Stimulated activated naive CD8-positive, alpha-beta T cell treated with anti-CD3 and anti-CD28 coated beads, Interleukin-15, Interleukin-2, amounts not matched to agents 100 U/mL and 50 U/mL, for 24 hours (primary cell): ENCODE results near the gene TLK2.
A peak's percentile ranks its signal among the peaks of the same experiment; 100 is the strongest.
"Not testable (repeated sequence)": the region's sequence is repeated elsewhere in the genome, so short reads cannot be mapped to it uniquely, and the experiment has no call there.

Experiments
- ATAC-seq: fragments of 150-1000 bp; cut with Tn5 transposase; one replicate; pipeline ENCODE4 v1.10.0; 2021
- DNase-seq: peaks from one replicate; pipeline ENCODE4 v3.0.0; 2021

Gene TLK2

DNA sequence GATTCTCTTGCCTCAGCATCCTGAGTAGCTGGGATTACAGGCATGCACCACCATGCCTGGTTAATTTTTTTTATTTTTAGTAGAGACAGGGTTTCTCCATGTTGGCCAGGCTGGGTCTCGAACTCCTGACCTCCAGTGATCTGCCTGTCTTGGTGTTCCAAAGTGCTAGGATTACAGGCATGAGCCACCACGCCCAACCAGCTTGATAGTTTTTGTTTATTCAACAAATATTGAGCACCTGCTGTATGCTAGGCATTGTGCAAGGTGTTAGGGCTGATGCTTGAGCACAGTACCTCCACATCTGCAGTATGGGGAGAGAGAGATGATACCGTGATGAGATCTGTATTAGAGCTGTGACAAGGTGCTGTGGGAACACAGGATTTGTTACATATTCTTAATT is 3.9 kb downstream of the TLK2 start:
- ATAC-seq, DNase-seq: not testable (repeated sequence)

- ATAC-seq, DNase-seq: not testable (repeated sequence)
These were observed 12.4 kb downstream of the TLK2 start for GRCh38 chr17:62490990-62491389.

- not testable (repeated sequence) for ATAC-seq, DNase-seq
These were observed 14.5 kb downstream of the TLK2 start for GRCh38 chr17:62493049-62493655.

GRCh38 chr17:62494073-62494472 is 15.4 kb downstream of the TLK2 start:
- not testable (repeated sequence) for ATAC-seq, DNase-seq

- DNase-seq, ATAC-seq: not testable (repeated sequence)
These were observed 17.7 kb downstream of the TLK2 start for GRCh38 chr17:62496344-62496743.

- ATAC-seq, DNase-seq: not testable (repeated sequence)
These were observed 20.2 kb downstream of the TLK2 start for GRCh38 chr17:62498796-62499195.

GRCh38 chr17:62500463-62500862 is 21.8 kb downstream of the TLK2 start:
- not testable (repeated sequence) for ATAC-seq, DNase-seq

DNA sequence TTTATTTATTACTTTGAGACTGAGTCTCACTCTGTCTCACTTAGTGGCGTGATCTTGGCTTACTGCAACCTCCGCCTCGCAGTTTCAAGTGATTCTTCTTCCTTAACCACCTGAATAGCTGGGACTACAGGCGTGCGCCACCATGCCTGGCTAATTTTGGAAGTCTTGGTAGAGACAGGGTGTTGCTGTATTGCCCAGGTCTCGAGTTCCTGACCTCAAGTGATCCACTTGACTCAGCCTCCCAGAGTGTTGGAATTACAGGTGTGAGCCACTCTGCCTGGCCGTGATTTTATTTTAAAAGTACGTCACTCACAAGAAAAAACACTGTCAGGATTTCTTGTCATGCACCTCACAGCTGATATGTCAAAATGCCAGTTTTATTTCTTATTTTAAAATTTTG is 26.2 kb downstream of the TLK2 start:
- not testable (repeated sequence) for DNase-seq, ATAC-seq

DNA sequence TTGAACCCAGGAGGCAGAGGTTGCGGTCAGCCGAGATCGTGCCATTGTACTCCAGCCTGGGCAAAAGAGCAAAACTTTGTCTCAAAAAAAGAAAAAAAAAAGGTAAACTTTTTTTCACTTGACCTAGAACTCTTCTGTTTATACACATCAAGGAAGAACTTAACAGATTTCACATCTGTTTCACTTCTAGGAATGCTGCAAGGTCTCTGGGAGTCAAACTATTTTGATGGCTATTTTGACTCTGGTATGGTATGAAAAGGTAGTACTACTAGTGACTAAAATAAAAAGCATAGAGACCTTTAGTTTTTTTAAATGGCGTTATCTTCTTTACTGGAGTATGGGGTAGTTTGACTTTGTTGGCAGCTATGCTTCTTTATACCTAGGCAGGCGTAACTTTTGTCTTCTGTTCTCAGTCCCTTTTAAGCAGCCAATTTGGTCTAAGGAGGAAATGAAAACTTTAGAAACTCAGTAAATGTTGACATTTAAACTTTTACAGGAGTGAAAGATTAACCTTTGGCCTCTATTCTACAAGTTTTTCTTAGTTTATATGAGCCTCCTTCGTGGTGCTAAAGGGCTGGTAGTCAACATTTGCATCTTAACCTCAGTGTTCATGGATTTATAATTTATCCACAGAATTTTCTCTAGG is 28.7 kb downstream of the TLK2 start:
- peak; percentile 46 for ATAC-seq
- DNase-seq, result not testable (repeated sequence)

GRCh38 chr17:62510247-62510819 is 31.7 kb downstream of the TLK2 start:
- DNase-seq, ATAC-seq: not testable (repeated sequence)

DNA sequence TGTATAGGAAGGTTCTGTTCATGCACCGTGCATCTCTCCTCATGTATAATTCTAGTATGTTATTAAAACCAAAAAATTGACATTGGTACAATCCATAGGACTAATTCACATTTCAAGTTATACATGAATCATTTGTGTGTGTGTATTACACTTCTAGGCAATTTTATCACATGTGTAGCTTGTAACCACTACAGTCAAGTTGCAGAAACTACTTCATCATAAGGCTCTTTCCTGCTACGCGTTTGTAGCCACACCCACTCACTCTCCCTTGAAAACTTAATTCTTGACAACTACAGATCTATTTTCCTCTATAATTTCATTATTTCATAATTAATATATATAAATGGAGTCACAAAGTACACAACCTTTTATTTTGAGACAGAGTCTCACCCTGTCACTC is 32.4 kb downstream of the TLK2 start:
- not testable (repeated sequence) for DNase-seq, ATAC-seq

GRCh38 chr17:62516376-62516775 is 37.8 kb downstream of the TLK2 start:
- ATAC-seq, DNase-seq: not testable (repeated sequence)

DNA sequence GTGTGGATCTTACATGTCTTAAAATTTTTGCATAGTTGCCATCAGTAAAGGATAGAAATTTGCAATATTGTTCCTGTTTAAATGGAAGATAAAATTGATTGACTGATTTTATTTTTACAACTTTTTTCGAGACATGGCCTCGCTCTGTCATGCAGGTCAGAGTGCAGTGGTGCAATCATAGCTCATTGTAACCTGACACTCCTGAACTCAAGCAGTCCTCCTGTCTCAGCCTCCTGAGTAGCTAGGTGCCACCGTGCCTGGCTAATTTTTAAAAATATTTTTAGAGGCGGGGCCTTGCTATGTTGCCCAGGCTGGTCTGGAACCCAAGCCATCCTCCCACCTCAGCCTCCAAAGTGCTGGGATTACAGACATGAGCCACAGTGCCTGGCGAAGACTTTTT is 42.7 kb downstream of the TLK2 start:
- ATAC-seq, DNase-seq: not testable (repeated sequence)

- not testable (repeated sequence) for DNase-seq, ATAC-seq
These were observed 45.5 kb downstream of the TLK2 start for GRCh38 chr17:62524077-62524476.

DNA sequence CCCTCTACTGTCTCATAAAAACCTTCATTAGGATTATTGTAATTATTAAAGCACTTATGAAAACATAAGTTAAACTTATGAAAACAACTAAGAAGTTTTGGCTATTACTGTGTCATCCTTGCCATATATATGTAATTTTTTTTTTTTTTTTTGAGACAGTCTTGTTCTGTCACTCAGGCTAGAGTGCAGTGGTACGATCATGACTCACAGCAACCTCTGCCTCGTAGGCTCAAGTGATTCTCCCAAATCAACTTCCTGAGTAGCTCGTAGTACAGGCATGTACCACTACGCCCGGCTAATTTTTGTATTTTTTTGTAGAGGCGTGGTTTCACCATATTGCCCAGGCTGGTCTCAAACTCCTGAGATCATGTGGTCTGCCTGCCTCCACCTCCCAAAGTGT is 46.7 kb downstream of the TLK2 start:
- not testable (repeated sequence) for DNase-seq, ATAC-seq

GRCh38 chr17:62530936-62531335 is 52.3 kb downstream of the TLK2 start:
- not testable (repeated sequence) for DNase-seq, ATAC-seq

GRCh38 chr17:62536557-62536956 is 57.9 kb downstream of the TLK2 start:
- not testable (repeated sequence) for DNase-seq, ATAC-seq

GRCh38 chr17:62541073-62541472 is 62.4 kb downstream of the TLK2 start:
- DNase-seq, ATAC-seq: not testable (repeated sequence)

- DNase-seq, ATAC-seq: not testable (repeated sequence)
These were observed 64.7 kb downstream of the TLK2 start for GRCh38 chr17:62543278-62543775.

DNA sequence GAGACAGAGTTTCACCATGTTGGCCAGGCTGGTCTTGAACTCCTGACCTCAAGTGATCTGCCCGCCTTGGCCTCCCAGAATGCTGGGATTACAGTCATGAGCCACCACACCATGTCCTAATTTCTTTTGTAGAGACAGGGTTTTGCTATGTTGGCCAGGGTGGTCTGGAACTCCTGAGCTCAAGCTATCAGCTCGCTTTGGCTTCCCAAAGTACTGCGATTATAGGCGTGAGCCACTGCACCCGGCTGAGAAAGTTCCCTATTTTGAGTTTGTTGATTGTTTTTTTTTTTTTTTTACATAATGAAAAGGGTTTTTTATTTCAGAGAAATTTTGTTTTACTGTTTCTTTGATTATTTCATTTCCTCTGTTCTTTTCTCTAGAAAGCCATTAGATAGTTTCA is 67.4 kb downstream of the TLK2 start:
- not testable (repeated sequence) for DNase-seq, ATAC-seq

GRCh38 chr17:62552851-62553659 is 74.4 kb downstream of the TLK2 start:
- DNase-seq (peak; percentile 23), ATAC-seq (peak; percentile 86)

DNA sequence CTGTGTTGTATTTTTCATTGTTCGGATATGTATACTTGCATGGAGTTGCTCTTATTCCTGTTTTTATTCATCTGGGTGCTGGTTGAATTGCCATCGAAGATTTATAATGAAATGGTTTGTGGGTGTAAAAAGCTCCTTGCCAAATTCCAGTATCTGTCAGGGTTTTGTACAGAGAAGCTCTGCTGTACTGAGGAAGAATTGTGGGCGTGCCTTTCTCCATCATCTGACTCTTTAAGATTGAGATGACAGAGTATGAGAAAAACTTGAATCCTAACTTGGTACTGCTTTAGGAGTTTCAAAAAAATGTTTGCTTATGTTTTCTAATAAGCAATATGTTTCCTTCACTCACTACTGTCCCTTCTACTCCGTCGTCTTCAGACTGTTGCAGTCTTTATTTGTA is 78.9 kb downstream of the TLK2 start:
- ATAC-seq, result not testable (repeated sequence)

More for the DNA sequence above, 78.9 kb downstream of the TLK2 start:
- not testable (repeated sequence) for DNase-seq
